SK-N-SH treated with all-trans-retinoic acid at 6 μM for 48 hours (cell line): ENCODE results near the gene ADAMTS9.

Experiments
- ATAC-seq: fragments of 200-7000 bp; cut with Tn5 transposase; 3 replicates; pipeline ENCODE4 v1.9.1; 2020; ENCODE audit warnings: mild to moderate bottlenecking, moderate library complexity
- ARNTL ChIP-seq: fragments of 450-650 bp; formaldehyde crosslinking; IDR thresholded peaks from 2 replicates; pipeline ENCODE4 v1.5.0; 2020; ENCODE audit warnings: low read depth, mild to moderate bottlenecking, moderate library complexity, borderline replicate concordance
- BACH2 ChIP-seq: fragments of 250-450 bp; sonication (Bioruptor Pico); IDR thresholded peaks from 2 replicates; pipeline ENCODE4 v1.9.0; 2021; ENCODE audit warnings: mild to moderate bottlenecking, borderline replicate concordance
- ESRRG ChIP-seq: fragments of 250-450 bp; sonication (Bioruptor Pico); IDR thresholded peaks from 2 replicates; pipeline ENCODE4 v1.6.1; 2021; ENCODE audit warnings: mild to moderate bottlenecking
- GLIS3 ChIP-seq: fragments of 250-450 bp; sonication (Bioruptor Pico); IDR thresholded peaks from 2 replicates; pipeline ENCODE4 v1.5.0; 2020; ENCODE audit warnings: mild to moderate bottlenecking, moderate library complexity
- ISL1 ChIP-seq: fragments of 250-450 bp; sonication (Bioruptor Pico); IDR thresholded peaks from 2 replicates; pipeline ENCODE4 v2.1.2; 2022; ENCODE audit warnings: mild to moderate bottlenecking, moderate library complexity
- OSR1 ChIP-seq: fragments of 250-450 bp; sonication (Bioruptor Pico); IDR thresholded peaks from 2 replicates; pipeline ENCODE4 v1.8.0; 2022; ENCODE audit warnings: moderate library complexity, mild to moderate bottlenecking, inconsistent platforms
- POU6F1 ChIP-seq: fragments of 250-450 bp; sonication (Bioruptor Pico); IDR thresholded peaks from 2 replicates; pipeline ENCODE4 v1.8.0; 2021; ENCODE audit warnings: low read depth, mild to moderate bottlenecking, moderate library complexity, borderline replicate concordance
- RARB ChIP-seq: fragments of 250-450 bp; sonication (Bioruptor Pico); IDR thresholded peaks from 2 replicates; pipeline ENCODE4 v1.8.0; 2021; ENCODE audit warnings: mild to moderate bottlenecking, moderate library complexity
- SNAI2 ChIP-seq: fragments of 250-450 bp; sonication (Bioruptor Pico); IDR thresholded peaks from 2 replicates; pipeline ENCODE4 v1.5.0; 2020; ENCODE audit warnings: mild to moderate bottlenecking, moderate library complexity
- TCF4 ChIP-seq: fragments of 250-450 bp; sonication (Bioruptor Pico); IDR thresholded peaks from 2 replicates; pipeline ENCODE4 v1.8.0; 2021; ENCODE audit warnings: mild to moderate bottlenecking, moderate library complexity, borderline replicate concordance
- TOX ChIP-seq: fragments of 250-450 bp; sonication (Bioruptor Pico); IDR thresholded peaks from 2 replicates; pipeline ENCODE4 v1.8.0; 2021; ENCODE audit warnings: mild to moderate bottlenecking, moderate library complexity, borderline replicate concordance
- TSHZ2 ChIP-seq: fragments of 250-450 bp; sonication (Bioruptor Pico); IDR thresholded peaks from 2 replicates; pipeline ENCODE4 v1.5.0; 2020; ENCODE audit warnings: mild to moderate bottlenecking, moderate library complexity
- ZC3H10 ChIP-seq: fragments of 250-450 bp; sonication (Bioruptor Pico); IDR thresholded peaks from 2 replicates; pipeline ENCODE4 v1.5.1; 2021; ENCODE audit warnings: mild to moderate bottlenecking, moderate library complexity
- ZFP3 ChIP-seq: fragments of 250-450 bp; sonication (Bioruptor Pico); IDR thresholded peaks from 2 replicates; pipeline ENCODE4 v1.5.0; 2020; ENCODE audit warnings: mild to moderate bottlenecking, moderate library complexity
- ZNF565 ChIP-seq: fragments of 450-650 bp; formaldehyde crosslinking; conservative IDR thresholded peaks from 2 replicates; pipeline ENCODE4 v1.5.0; 2020; ENCODE audit warnings: low read depth, mild to moderate bottlenecking, moderate library complexity
- ZNF70 ChIP-seq: fragments of 450-650 bp; formaldehyde crosslinking; IDR thresholded peaks from 2 replicates; pipeline ENCODE4 v1.5.0; 2020; ENCODE audit warnings: mild to moderate bottlenecking, moderate library complexity
- ZNF8 ChIP-seq: fragments of 450-650 bp; formaldehyde crosslinking; IDR thresholded peaks from 2 replicates; pipeline ENCODE4 v1.5.0; 2020; ENCODE audit warnings: mild to moderate bottlenecking, moderate library complexity
- TF ChIP-seq, protein P1 (sequence below): fragments of 250-450 bp; sonication (Bioruptor Pico); IDR thresholded peaks from 2 replicates; pipeline ENCODE4 v1.5.1; 2020; ENCODE audit warnings: low read depth, mild to moderate bottlenecking, moderate library complexity
- TF ChIP-seq, protein P2 (sequence below): fragments of 250-450 bp; sonication (Bioruptor Pico); IDR thresholded peaks from 2 replicates; pipeline ENCODE4 v1.5.1; 2021; ENCODE audit warnings: mild to moderate bottlenecking, moderate library complexity
- TF ChIP-seq, protein P3 (sequence below): fragments of 250-450 bp; sonication (Bioruptor Pico); IDR thresholded peaks from 2 replicates; pipeline ENCODE4 v1.8.0; 2020; ENCODE audit warnings: mild to moderate bottlenecking, moderate library complexity, borderline replicate concordance

Gene ADAMTS9

GRCh38 chr3:64648927-64649906 lies 38.6 kb downstream of the ADAMTS9 start:
- no peak for ATAC-seq
- TF ChIP-seq, protein P1, sequence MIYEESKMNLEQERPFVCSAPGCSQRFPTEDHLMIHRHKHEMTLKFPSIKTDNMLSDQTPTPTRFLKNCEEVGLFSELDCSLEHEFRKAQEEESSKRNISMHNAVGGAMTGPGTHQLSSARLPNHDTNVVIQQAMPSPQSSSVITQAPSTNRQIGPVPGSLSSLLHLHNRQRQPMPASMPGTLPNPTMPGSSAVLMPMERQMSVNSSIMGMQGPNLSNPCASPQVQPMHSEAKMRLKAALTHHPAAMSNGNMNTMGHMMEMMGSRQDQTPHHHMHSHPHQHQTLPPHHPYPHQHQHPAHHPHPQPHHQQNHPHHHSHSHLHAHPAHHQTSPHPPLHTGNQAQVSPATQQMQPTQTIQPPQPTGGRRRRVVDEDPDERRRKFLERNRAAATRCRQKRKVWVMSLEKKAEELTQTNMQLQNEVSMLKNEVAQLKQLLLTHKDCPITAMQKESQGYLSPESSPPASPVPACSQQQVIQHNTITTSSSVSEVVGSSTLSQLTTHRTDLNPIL (CRISPR knock-in tag): no peak
- TF ChIP-seq ZNF8 (CRISPR knock-in tag): no peak

- ATAC-seq: no peak
- TF ChIP-seq ARNTL (CRISPR knock-in tag): no peak
- TF ChIP-seq ZNF565 (CRISPR knock-in tag): no peak
- TF ChIP-seq, protein P2, sequence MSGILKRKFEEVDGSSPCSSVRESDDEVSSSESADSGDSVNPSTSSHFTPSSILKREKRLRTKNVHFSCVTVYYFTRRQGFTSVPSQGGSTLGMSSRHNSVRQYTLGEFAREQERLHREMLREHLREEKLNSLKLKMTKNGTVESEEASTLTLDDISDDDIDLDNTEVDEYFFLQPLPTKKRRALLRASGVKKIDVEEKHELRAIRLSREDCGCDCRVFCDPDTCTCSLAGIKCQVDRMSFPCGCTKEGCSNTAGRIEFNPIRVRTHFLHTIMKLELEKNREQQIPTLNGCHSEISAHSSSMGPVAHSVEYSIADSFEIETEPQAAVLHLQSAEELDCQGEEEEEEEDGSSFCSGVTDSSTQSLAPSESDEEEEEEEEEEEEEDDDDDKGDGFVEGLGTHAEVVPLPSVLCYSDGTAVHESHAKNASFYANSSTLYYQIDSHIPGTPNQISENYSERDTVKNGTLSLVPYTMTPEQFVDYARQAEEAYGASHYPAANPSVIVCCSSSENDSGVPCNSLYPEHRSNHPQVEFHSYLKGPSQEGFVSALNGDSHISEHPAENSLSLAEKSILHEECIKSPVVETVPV (CRISPR knock-in tag): no peak
- TF ChIP-seq RARB (CRISPR knock-in tag): no peak
- TF ChIP-seq ESRRG (CRISPR knock-in tag): no peak
- no peak for TF ChIP-seq ZC3H10 (CRISPR knock-in tag)
- TF ChIP-seq, protein P1 (CRISPR knock-in tag): no peak
- TF ChIP-seq GLIS3: no peak
- TF ChIP-seq, protein P3, sequence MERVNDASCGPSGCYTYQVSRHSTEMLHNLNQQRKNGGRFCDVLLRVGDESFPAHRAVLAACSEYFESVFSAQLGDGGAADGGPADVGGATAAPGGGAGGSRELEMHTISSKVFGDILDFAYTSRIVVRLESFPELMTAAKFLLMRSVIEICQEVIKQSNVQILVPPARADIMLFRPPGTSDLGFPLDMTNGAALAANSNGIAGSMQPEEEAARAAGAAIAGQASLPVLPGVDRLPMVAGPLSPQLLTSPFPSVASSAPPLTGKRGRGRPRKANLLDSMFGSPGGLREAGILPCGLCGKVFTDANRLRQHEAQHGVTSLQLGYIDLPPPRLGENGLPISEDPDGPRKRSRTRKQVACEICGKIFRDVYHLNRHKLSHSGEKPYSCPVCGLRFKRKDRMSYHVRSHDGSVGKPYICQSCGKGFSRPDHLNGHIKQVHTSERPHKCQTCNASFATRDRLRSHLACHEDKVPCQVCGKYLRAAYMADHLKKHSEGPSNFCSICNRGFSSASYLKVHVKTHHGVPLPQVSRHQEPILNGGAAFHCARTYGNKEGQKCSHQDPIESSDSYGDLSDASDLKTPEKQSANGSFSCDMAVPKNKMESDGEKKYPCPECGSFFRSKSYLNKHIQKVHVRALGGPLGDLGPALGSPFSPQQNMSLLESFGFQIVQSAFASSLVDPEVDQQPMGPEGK: no peak
- TF ChIP-seq TSHZ2: no peak
- TF ChIP-seq ZFP3 (CRISPR knock-in tag): no peak
- TF ChIP-seq TCF4 (CRISPR knock-in tag): no peak
- TF ChIP-seq ZNF70 (CRISPR knock-in tag): no peak
- TF ChIP-seq SNAI2: no peak
- no peak for TF ChIP-seq BACH2 (CRISPR knock-in tag)
- TF ChIP-seq ISL1 (CRISPR knock-in tag): no peak
- no peak for TF ChIP-seq OSR1 (CRISPR knock-in tag)
- TF ChIP-seq POU6F1: no peak
- TF ChIP-seq, all 23 proteins: peak for 0
Measured at GRCh38 chr3:64647825-64648224, 40.0 kb downstream of the ADAMTS9 start.

- ATAC-seq: peak; percentile 71
Measured at GRCh38 chr3:64645243-64645642, 42.6 kb downstream of the ADAMTS9 start.

More at GRCh38 chr3:64645243-64645642, 42.6 kb downstream of the ADAMTS9 start:
- TF ChIP-seq ISL1 (CRISPR knock-in tag) (peak; percentile 49; the same call in 1 of the 2 replicates), TOX (CRISPR knock-in tag) (0 out of 2 replicates have a peak, but pooled peaks have one; percentile 24)
- TF ChIP-seq, protein P1 (CRISPR knock-in tag): no peak
